ENCODE data around the gene PRELID3B.
A peak's percentile ranks its signal among the peaks of the same experiment; 100 is the strongest.

Gene PRELID3B

DNA sequence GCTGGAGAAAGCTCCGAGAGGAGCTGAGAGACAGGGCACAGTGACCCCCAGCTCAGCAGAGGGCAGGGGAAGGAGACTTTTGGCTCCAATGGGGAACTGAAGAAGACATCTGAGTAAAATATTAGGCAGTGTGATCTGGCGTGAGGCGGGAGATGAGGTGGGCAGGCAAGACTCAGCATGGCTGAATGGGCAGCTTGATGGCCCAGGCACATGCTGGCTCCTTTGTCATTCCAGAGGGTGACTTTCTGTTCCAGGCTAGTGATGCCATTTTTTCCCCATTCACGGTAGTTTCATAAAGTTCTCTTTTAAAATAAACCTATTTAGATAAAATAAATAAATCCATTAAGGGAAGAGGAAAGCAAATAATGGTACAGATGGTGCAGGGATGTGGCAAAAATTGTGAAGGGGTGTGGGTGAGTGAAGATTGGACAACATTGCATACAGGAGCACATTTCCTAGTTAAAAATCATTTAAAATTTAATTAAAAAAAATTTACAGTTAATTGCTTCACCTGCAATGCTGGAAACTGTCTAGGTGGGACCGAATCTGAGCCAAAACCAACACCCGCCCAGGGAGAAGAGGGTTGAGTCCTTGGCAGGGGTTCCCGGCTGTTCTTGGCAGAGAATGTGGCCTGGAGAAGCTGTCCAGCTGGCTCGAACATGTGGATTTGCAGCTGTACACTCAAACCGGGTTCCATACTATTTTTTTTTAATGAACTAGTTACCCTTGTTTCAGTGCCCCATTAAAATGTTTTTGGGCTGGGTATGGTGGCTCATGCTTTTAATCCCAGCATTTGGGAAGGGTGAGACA, 41.7 kb upstream of the PRELID3B start:
- Histone ChIP-seq H3K9me3 (ENCODE audit: control insufficient read depth, insufficient read depth, low read length) (no peaks in the 10 kb centered on the region), H3K4me2 (ENCODE audit: low read length) (no peak overlapping the region), H3K4me3 (ENCODE audit: low read length) (no peak overlapping the region), H3K79me2 (ENCODE audit: control insufficient read depth, low read length) (no peaks in the 10 kb centered on the region), H3K36me3 (ENCODE audit: control insufficient read depth, low read length) (no peaks in the 10 kb centered on the region), H3K9me2 (replicated peaks; ENCODE audit: control insufficient read depth, low read length) (no peaks in the 10 kb centered on the region), H3K4me1 (ENCODE audit: control insufficient read depth, low read length) (peaks cover 6% of the 10 kb centered on the region), H4K20me1 (ENCODE audit: control insufficient read depth, insufficient read depth, low read depth, low read length) (no peaks in the 10 kb centered on the region), H3F3A (ENCODE audit: control insufficient read depth, insufficient read depth) (no peaks in the 10 kb centered on the region), H3K27ac (ENCODE audit: low read depth, low read length) (no peak overlapping the region), H3K27me3 (ENCODE audit: control insufficient read depth, low read length) (peaks cover 24% of the 10 kb centered on the region)
- no peak for TF ChIP-seq EZH2phosphoT487 (IDR thresholded peaks at IDR 0.05; ENCODE audit: borderline replicate concordance, low read length)
- TF ChIP-seq, protein P1, sequence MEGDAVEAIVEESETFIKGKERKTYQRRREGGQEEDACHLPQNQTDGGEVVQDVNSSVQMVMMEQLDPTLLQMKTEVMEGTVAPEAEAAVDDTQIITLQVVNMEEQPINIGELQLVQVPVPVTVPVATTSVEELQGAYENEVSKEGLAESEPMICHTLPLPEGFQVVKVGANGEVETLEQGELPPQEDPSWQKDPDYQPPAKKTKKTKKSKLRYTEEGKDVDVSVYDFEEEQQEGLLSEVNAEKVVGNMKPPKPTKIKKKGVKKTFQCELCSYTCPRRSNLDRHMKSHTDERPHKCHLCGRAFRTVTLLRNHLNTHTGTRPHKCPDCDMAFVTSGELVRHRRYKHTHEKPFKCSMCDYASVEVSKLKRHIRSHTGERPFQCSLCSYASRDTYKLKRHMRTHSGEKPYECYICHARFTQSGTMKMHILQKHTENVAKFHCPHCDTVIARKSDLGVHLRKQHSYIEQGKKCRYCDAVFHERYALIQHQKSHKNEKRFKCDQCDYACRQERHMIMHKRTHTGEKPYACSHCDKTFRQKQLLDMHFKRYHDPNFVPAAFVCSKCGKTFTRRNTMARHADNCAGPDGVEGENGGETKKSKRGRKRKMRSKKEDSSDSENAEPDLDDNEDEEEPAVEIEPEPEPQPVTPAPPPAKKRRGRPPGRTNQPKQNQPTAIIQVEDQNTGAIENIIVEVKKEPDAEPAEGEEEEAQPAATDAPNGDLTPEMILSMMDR (IDR thresholded peaks at IDR 0.05; ENCODE audit: low read depth, low read length, poor library complexity, severe bottlenecking), result no peak

GRCh38 chr20:59082981-59083380, 40.4 kb upstream of the PRELID3B start:
- H3K4me3 ChIP-seq (ENCODE audit: low read length), result no peak overlapping the region
- no peak overlapping the region for H3K4me2 ChIP-seq (ENCODE audit: low read length)
- H3K36me3 ChIP-seq (ENCODE audit: control insufficient read depth, low read length), result no peaks in the 10 kb centered on the region
- TF ChIP-seq, protein P1 (IDR thresholded peaks at IDR 0.05; ENCODE audit: low read depth, low read length, poor library complexity, severe bottlenecking), result no peak
- no peak for TF ChIP-seq EZH2phosphoT487 (IDR thresholded peaks at IDR 0.05; ENCODE audit: borderline replicate concordance, low read length)
- H3F3A ChIP-seq (ENCODE audit: control insufficient read depth, insufficient read depth), result no peaks in the 10 kb centered on the region
- no peaks in the 10 kb centered on the region for H3K79me2 ChIP-seq (ENCODE audit: control insufficient read depth, low read length)
- H4K20me1 ChIP-seq (ENCODE audit: control insufficient read depth, insufficient read depth, low read depth, low read length), result no peaks in the 10 kb centered on the region
- no peaks in the 10 kb centered on the region for H3K9me3 ChIP-seq (ENCODE audit: control insufficient read depth, insufficient read depth, low read length)
- peaks cover 24% of the 10 kb centered on the region for H3K27me3 ChIP-seq (ENCODE audit: control insufficient read depth, low read length)
- peaks cover 7% of the 10 kb centered on the region for H3K4me1 ChIP-seq (ENCODE audit: control insufficient read depth, low read length)
- H3K9me2 ChIP-seq (replicated peaks; ENCODE audit: control insufficient read depth, low read length), result no peaks in the 10 kb centered on the region
- H3K27ac ChIP-seq (ENCODE audit: low read depth, low read length), result no peak overlapping the region

GRCh38 chr20:59082077-59082740, 39.6 kb upstream of the PRELID3B start:
- Histone ChIP-seq H3K36me3 (ENCODE audit: control insufficient read depth, low read length) (no peaks in the 10 kb centered on the region), H3K27me3 (ENCODE audit: control insufficient read depth, low read length) (peaks cover 29% of the 10 kb centered on the region), H3K4me2 (ENCODE audit: low read length) (no peak overlapping the region), H3F3A (ENCODE audit: control insufficient read depth, insufficient read depth) (no peaks in the 10 kb centered on the region), H3K9me2 (replicated peaks; ENCODE audit: control insufficient read depth, low read length) (no peaks in the 10 kb centered on the region), H3K9me3 (ENCODE audit: control insufficient read depth, insufficient read depth, low read length) (no peaks in the 10 kb centered on the region), H3K27ac (ENCODE audit: low read depth, low read length) (no peak overlapping the region), H3K4me1 (ENCODE audit: control insufficient read depth, low read length) (peaks cover 11% of the 10 kb centered on the region), H3K4me3 (ENCODE audit: low read length) (no peak overlapping the region), H3K79me2 (ENCODE audit: control insufficient read depth, low read length) (no peaks in the 10 kb centered on the region), H4K20me1 (ENCODE audit: control insufficient read depth, insufficient read depth, low read depth, low read length) (no peaks in the 10 kb centered on the region)
- TF ChIP-seq, protein P1 (IDR thresholded peaks at IDR 0.05; ENCODE audit: low read depth, low read length, poor library complexity, severe bottlenecking), result peak; percentile 31
- TF ChIP-seq EZH2phosphoT487 (IDR thresholded peaks at IDR 0.05; ENCODE audit: borderline replicate concordance, low read length), result no peak

Measured in DOHH2 (cell line).